ENCODE results near the gene SCIMP. TPM values are rescaled to one million over a fixed set of nuclear protein-coding genes. Genes with fewer than 3 reads are reported as not detected.
"Not testable (repeated sequence)": the region's sequence is repeated elsewhere in the genome, so short reads cannot be mapped to it uniquely, and the experiment has no call there.

The SCIMP gene
- total and polyA plus RNA-seq, 9 of the 15 experiments (the other 6 are each of a cell fraction or from before 2014, with no cell fraction given) = 0.01 to 0.11 (median 0.04) TPM; not detected in 6

DNA sequence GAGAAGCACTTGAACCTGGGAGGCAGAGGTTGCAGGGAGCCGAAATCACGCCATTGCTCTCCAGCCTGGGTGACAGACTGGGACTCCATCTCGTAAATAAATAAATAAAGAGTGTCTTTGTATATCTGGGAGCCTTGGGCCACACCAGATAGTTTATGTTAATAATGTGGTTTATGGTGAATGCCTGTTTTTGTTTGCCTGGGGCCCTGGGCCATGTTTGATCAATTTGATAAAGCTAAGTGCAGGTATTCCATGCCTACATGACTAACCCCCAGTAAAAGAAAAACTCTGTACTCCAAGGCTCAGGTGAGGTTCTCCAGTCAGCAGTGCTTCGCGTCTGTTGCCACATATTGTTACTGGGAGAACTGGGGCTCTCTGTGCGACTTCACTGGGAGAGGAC is 15.1 kb downstream of the SCIMP start (continued):
- TF ChIP-seq, protein P1, sequence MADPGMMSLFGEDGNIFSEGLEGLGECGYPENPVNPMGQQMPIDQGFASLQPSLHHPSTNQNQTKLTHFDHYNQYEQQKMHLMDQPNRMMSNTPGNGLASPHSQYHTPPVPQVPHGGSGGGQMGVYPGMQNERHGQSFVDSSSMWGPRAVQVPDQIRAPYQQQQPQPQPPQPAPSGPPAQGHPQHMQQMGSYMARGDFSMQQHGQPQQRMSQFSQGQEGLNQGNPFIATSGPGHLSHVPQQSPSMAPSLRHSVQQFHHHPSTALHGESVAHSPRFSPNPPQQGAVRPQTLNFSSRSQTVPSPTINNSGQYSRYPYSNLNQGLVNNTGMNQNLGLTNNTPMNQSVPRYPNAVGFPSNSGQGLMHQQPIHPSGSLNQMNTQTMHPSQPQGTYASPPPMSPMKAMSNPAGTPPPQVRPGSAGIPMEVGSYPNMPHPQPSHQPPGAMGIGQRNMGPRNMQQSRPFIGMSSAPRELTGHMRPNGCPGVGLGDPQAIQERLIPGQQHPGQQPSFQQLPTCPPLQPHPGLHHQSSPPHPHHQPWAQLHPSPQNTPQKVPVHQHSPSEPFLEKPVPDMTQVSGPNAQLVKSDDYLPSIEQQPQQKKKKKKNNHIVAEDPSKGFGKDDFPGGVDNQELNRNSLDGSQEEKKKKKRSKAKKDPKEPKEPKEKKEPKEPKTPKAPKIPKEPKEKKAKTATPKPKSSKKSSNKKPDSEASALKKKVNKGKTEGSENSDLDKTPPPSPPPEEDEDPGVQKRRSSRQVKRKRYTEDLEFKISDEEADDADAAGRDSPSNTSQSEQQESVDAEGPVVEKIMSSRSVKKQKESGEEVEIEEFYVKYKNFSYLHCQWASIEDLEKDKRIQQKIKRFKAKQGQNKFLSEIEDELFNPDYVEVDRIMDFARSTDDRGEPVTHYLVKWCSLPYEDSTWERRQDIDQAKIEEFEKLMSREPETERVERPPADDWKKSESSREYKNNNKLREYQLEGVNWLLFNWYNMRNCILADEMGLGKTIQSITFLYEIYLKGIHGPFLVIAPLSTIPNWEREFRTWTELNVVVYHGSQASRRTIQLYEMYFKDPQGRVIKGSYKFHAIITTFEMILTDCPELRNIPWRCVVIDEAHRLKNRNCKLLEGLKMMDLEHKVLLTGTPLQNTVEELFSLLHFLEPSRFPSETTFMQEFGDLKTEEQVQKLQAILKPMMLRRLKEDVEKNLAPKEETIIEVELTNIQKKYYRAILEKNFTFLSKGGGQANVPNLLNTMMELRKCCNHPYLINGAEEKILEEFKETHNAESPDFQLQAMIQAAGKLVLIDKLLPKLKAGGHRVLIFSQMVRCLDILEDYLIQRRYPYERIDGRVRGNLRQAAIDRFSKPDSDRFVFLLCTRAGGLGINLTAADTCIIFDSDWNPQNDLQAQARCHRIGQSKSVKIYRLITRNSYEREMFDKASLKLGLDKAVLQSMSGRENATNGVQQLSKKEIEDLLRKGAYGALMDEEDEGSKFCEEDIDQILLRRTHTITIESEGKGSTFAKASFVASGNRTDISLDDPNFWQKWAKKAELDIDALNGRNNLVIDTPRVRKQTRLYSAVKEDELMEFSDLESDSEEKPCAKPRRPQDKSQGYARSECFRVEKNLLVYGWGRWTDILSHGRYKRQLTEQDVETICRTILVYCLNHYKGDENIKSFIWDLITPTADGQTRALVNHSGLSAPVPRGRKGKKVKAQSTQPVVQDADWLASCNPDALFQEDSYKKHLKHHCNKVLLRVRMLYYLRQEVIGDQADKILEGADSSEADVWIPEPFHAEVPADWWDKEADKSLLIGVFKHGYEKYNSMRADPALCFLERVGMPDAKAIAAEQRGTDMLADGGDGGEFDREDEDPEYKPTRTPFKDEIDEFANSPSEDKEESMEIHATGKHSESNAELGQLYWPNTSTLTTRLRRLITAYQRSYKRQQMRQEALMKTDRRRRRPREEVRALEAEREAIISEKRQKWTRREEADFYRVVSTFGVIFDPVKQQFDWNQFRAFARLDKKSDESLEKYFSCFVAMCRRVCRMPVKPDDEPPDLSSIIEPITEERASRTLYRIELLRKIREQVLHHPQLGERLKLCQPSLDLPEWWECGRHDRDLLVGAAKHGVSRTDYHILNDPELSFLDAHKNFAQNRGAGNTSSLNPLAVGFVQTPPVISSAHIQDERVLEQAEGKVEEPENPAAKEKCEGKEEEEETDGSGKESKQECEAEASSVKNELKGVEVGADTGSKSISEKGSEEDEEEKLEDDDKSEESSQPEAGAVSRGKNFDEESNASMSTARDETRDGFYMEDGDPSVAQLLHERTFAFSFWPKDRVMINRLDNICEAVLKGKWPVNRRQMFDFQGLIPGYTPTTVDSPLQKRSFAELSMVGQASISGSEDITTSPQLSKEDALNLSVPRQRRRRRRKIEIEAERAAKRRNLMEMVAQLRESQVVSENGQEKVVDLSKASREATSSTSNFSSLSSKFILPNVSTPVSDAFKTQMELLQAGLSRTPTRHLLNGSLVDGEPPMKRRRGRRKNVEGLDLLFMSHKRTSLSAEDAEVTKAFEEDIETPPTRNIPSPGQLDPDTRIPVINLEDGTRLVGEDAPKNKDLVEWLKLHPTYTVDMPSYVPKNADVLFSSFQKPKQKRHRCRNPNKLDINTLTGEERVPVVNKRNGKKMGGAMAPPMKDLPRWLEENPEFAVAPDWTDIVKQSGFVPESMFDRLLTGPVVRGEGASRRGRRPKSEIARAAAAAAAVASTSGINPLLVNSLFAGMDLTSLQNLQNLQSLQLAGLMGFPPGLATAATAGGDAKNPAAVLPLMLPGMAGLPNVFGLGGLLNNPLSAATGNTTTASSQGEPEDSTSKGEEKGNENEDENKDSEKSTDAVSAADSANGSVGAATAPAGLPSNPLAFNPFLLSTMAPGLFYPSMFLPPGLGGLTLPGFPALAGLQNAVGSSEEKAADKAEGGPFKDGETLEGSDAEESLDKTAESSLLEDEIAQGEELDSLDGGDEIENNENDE (IDR thresholded peaks at IDR 0.05; ENCODE audit: low read depth, low read length) = no peak
- TF ChIP-seq SUPT5H (IDR thresholded peaks at IDR 0.05) (no peak), HDAC6 (IDR thresholded peaks at IDR 0.05; ENCODE audit: low read depth, low read length) (no peak), HDGF (IDR thresholded peaks at IDR 0.05) (no peak), TEAD1 (CRISPR knock-in tag; IDR thresholded peaks at IDR 0.05) (no peak)

DNA sequence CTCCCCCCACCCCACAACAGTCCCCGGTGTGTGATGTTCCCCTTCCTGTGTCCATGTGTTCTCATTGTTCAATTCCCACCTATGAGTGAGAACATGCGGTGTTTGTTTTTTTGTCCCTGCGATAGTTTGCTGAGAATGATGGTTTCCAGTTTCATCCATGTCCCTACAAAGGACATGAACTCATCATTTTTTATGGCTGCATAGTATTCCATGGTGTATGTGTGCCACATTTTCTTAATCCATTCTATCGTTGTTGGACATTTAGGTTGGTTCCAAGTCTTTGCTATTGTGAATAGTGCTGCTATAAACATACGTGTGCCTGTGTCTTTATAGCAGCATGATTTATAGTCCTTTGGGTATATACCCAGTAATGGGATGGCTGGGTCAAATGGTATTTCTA is 17.1 kb downstream of the SCIMP start:
- ATAC-seq; H4K20me1 ChIP-seq (replicated peaks; ENCODE audit: control insufficient read depth, insufficient read depth, low read length); POLR2A ChIA-PET; FAIRE-seq; H3K4me2 ChIP-seq (ENCODE audit: insufficient read depth, low read length); CTCF ChIA-PET (ENCODE audit: low intra/inter-chr PET ratio); intact Hi-C loops (cut with micrococcal nuclease); H3K9ac ChIP-seq (ENCODE audit: insufficient read depth in 1 of 2, low read depth in 2 of 2, low read length in 2 of 2); BruUV-seq (replicated peaks); in situ Hi-C loops (cut with MboI); H3K27me3 ChIP-seq (ENCODE audit: control insufficient read depth in 2 of 2, insufficient read depth in 2 of 2, low read length in 2 of 2); H3K9me1 ChIP-seq (ENCODE audit: control insufficient read depth, insufficient read depth, low read length); DNase-seq (ENCODE audit: extremely low read depth in 1 of 4, low spot score in 3 of 4); H3K27ac ChIP-seq (ENCODE audit: extremely low read depth, low read depth, low read length); H3K79me2 ChIP-seq (ENCODE audit: control insufficient read depth, insufficient read depth, low read length); H3K9me3 ChIP-seq (replicated peaks; ENCODE audit: control insufficient read depth, insufficient read depth, low read depth, low read length); H2AFZ ChIP-seq (ENCODE audit: low read depth, low read length); H3K4me1 ChIP-seq (replicated peaks in 1 of 2; ENCODE audit: control insufficient read depth in 2 of 2, insufficient read depth in 2 of 2, low read length in 2 of 2); H3K4me3 ChIP-seq; H3K36me3 ChIP-seq (ENCODE audit: control insufficient read depth, insufficient read depth, low read length): not testable (repeated sequence)
- 0% methylated on average over 1 of the region's 5 CpGs for WGBS (ENCODE audit: insufficient coverage, low coverage, missing lambda C conversion rate)
